ENCODE measurements around the gene CDH4. TPM values are rescaled to one million over a fixed set of nuclear protein-coding genes. Genes with fewer than 3 reads are reported as not detected.

Gene CDH4
- total and polyA plus RNA-seq, 12 donors: 0.04 to 0.25 (median 0.08) TPM; not detected in 5

GRCh38 chr20:61373956-61374545 is 122.0 kb downstream of the CDH4 start:
- DNase-seq (no peak), ATAC-seq (no peak)
- H3K4me3 ChIP-seq: no peak overlapping the region
- 84 to 85% methylated on average over 19 of the region's 19 CpGs for WGBS, 2 donors
- no peak overlapping the region for H3K27ac ChIP-seq
- H3K4me1 ChIP-seq: no peaks in the 10 kb centered on the region
- H3K27me3 ChIP-seq: peaks cover 0 to 14% (median 2%) of the 10 kb centered on the region in 7 donors
- intact Hi-C loops (cut with DNase I): no loop called here
- H3K9me3 ChIP-seq: peaks cover 0 to 13% (median 0%) of the 10 kb centered on the region in 11 donors
- H3K36me3 ChIP-seq: no peaks in the 10 kb centered on the region
- no peak for TF ChIP-seq CTCF (IDR thresholded peaks at IDR 0.05)

- Histone ChIP-seq H3K36me3 (no peaks in the 10 kb centered on the region), H3K9me3 (peaks cover 0 to 17% (median 0%) of the 10 kb centered on the region in 11 donors), H3K27me3 (peaks cover 0 to 9% (median 4%) of the 10 kb centered on the region in 7 donors), H3K4me1 (no peaks in the 10 kb centered on the region), H3K4me3 (no peak overlapping the region), H3K27ac (no peak overlapping the region)
- DNase-seq (no peak), ATAC-seq (no peak)
- 85 to 88% methylated on average over 12 of the region's 12 CpGs for WGBS, 2 donors
- intact Hi-C loops (cut with DNase I): no loop called here
- TF ChIP-seq CTCF (IDR thresholded peaks at IDR 0.05): no peak
These were observed 124.6 kb downstream of the CDH4 start for GRCh38 chr20:61376541-61377240.

- Histone ChIP-seq H3K36me3 (no peaks in the 10 kb centered on the region), H3K9me3 (peaks cover 0 to 28% (median 7%) of the 10 kb centered on the region in 11 donors), H3K4me3 (no peak overlapping the region), H3K4me1 (no peaks in the 10 kb centered on the region), H3K27ac (no peak overlapping the region), H3K27me3 (peaks cover 0 to 9% (median under 1%) of the 10 kb centered on the region in 7 donors)
- DNase-seq (no peak), ATAC-seq (no peak)
- intact Hi-C loops (cut with DNase I): no loop called here
- no peak for TF ChIP-seq CTCF (IDR thresholded peaks at IDR 0.05)
- 37 to 56% methylated on average over 7 of the region's 7 CpGs for WGBS, 2 donors
These were observed 126.8 kb downstream of the CDH4 start for GRCh38 chr20:61378694-61379355.

- WGBS, 2 donors: 61 to 76% methylated on average over 6 of the region's 6 CpGs
- peaks cover 0 to 36% (median 7%) of the 10 kb centered on the region in 11 donors for H3K9me3 ChIP-seq
- no peak overlapping the region for H3K27ac ChIP-seq
- no peak for TF ChIP-seq CTCF (IDR thresholded peaks at IDR 0.05)
- ATAC-seq (no peak), DNase-seq (no peak)
- H3K27me3 ChIP-seq: peaks cover 0 to 9% (median 0%) of the 10 kb centered on the region in 7 donors
- H3K4me1 ChIP-seq: no peaks in the 10 kb centered on the region
- H3K36me3 ChIP-seq: no peaks in the 10 kb centered on the region
- H3K4me3 ChIP-seq: no peak overlapping the region
- intact Hi-C loops (cut with DNase I): no loop called here
These were observed 128.0 kb downstream of the CDH4 start for GRCh38 chr20:61379898-61380544.

Measured in heart right ventricle (tissue), 16 donors.